Bronchial epithelial cell (primary cell): ENCODE results near the gene C11orf98. TPM values are rescaled to one million over a fixed set of nuclear protein-coding genes. Genes with fewer than 3 reads are reported as not detected.

ENCODE experiments used
- DNase-seq: peaks from one replicate; pipeline ENCODE4 v3.0.0-alpha.2; 2010; ENCODE audit warnings: low read depth
- FAIRE-seq: peaks from 2 replicates; lab custom pipeline; 2011; peaks lifted over from hg19 to GRCh38; lab: Jason Lieb, UNC
- H3K27me3 ChIP-seq: 2 replicates; pipeline ENCODE4 v1.5.1; 2011; ENCODE audit warnings: low read length; ENCODE audit not compliant: control insufficient read depth, insufficient read depth
- H3K36me3 ChIP-seq: 2 replicates; pipeline ENCODE4 v1.5.1; 2011; ENCODE audit warnings: low read length; ENCODE audit not compliant: control insufficient read depth, insufficient read depth
- H3K4me3 ChIP-seq: 2 replicates; pipeline ENCODE4 v1.5.1; 2011; ENCODE audit warnings: mild to moderate bottlenecking, low read depth, low read length, control low read depth
- total RNA-seq: library from RNA; depleted of rRNA; stranded (reverse); fragments of >200 nt; gene quantifications from 2 replicates; pipeline ENCODE4 v1.2.1, GENCODE V29; 2014
- TF ChIP-seq, protein P1 (sequence below): IDR thresholded peaks from 2 replicates; pipeline ENCODE4 v1.5.1; 2011; ENCODE audit warnings: mild to moderate bottlenecking, moderate library complexity, low read length, control low read depth, inconsistent platforms; ENCODE audit not compliant: insufficient read depth, severe bottlenecking

The C11orf98 gene
- total RNA-seq, 1 donor from 2014 or later, result 83.7 TPM

DNA sequence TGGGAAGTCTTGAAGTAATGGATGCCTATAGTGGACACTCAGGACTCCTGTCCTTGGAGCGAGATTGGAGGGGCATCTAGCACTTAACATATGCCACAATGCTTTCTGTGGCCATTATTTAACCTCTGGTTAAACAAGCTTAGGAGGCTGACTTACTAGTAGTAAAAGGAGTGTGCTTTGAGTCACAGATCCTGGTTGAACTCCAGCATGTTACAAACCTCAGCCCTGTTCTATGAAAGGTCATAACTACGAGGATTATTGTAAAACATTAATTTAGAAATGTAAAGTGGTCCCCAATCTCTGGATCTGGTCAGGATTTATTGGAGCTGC is 8.2 kb upstream of the C11orf98 start:
- Histone ChIP-seq H3K27me3 (no peaks in the 10 kb centered on the region), H3K4me3 (no peak overlapping the region), H3K36me3 (peaks cover 5% of the 10 kb centered on the region)
- no peak for DNase-seq
- FAIRE-seq, result no peak
- TF ChIP-seq, protein P1, sequence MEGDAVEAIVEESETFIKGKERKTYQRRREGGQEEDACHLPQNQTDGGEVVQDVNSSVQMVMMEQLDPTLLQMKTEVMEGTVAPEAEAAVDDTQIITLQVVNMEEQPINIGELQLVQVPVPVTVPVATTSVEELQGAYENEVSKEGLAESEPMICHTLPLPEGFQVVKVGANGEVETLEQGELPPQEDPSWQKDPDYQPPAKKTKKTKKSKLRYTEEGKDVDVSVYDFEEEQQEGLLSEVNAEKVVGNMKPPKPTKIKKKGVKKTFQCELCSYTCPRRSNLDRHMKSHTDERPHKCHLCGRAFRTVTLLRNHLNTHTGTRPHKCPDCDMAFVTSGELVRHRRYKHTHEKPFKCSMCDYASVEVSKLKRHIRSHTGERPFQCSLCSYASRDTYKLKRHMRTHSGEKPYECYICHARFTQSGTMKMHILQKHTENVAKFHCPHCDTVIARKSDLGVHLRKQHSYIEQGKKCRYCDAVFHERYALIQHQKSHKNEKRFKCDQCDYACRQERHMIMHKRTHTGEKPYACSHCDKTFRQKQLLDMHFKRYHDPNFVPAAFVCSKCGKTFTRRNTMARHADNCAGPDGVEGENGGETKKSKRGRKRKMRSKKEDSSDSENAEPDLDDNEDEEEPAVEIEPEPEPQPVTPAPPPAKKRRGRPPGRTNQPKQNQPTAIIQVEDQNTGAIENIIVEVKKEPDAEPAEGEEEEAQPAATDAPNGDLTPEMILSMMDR, result no peak

DNA sequence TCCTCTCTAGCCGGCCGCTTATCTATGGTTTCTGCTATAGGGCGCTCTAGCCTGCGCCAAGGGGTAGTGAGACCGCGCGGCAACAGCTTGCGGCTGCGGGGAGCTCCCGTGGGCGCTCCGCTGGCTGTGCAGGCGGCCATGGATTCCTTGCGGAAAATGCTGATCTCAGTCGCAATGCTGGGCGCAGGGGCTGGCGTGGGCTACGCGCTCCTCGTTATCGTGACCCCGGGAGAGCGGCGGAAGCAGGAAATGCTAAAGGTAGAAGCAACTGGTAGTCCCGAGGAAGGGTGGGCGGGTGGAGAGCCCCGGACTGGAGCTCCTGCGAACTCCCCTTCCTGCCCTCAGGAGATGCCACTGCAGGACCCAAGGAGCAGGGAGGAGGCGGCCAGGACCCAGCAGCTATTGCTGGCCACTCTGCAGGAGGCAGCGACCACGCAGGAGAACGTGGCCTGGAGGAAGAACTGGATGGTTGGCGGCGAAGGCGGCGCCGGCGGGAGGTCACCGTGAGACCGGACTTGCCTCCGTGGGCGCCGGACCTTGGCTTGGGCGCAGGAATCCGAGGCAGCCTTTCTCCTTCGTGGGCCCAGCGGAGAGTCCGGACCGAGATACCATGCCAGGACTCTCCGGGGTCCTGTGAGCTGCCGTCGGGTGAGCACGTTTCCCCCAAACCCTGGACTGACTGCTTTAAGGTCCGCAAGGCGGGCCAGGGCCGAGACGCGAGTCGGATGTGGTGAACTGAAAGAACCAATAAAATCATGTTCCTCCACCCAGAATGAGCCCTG is 6.8 kb upstream of the C11orf98 start, which contains the start of the genes LBHD1 and UQCC3:
Gene LBHD1 (minus strand): TSS at position 660 of the 782 bp plus-strand sequence. CDS start 2,236 bp downstream, outside the sequence.
Gene UQCC3 (plus strand): TSS at position 66 of the 782 bp plus-strand sequence. CDS start 73 bp downstream, at position 139.
- no peaks in the 10 kb centered on the region for H3K27me3 ChIP-seq
- H3K4me3 ChIP-seq, result peak within 1 kb of the TSS; percentile 87
- DNase-seq (peak; percentile 74), FAIRE-seq (no peak)
- peaks cover 4% of the 10 kb centered on the region for H3K36me3 ChIP-seq
- TF ChIP-seq, protein P1, result no peak

DNA sequence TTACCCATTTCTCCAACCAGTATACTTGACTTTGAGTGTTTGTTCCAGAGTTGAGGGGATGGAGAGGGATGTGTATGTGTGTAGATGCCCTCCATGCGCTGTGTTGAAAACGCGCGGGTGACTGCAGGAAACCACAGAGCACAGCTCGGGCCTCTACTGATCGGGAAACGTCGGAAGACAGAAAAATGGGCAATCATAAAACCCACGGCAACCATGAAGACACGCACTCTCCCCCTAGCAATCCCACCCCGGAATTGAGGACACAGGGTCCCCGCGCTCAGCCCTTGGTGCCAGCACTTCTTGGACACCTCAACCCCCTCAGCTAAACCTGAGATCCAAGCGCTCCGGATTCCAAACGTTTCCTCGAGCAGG is 6.2 kb upstream of the C11orf98 start:
- peaks cover 8% of the 10 kb centered on the region for H3K36me3 ChIP-seq
- no peak for FAIRE-seq
- TF ChIP-seq, protein P1, result no peak

DNA sequence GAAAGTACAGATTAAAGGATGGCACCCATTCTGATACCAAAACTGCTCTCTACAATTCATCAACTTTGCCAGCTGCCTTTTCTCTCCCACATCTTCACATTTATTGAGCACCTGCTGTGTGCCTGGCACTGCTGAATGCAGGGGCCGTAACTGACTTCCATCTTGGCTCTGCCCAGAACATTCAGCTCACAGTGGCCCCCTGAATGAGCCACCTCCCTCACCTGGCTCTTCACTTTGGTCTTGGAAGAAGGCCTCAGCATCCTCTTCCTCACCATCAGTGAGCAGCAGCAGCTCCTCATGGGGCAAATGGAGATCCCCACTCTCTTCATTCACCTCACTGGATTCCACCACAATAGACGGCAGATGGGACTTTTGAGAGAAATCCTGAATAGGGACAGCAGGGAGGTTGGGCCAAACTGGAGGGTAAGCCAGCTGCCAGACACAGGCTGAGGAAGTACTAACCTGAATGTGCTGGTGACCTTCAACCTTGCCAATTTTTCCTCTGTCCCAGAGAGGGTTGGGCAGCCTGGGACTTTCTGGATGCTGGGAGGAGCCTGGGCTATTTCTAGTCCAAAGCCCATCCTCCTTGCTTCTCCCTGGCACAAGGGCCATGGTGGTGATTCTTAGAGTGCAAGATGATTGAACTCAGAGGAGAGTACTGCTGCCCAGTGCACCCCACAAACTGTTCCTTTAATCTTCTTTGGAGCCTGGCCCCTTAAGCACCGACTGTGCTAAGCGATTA is 4.6 kb upstream of the C11orf98 start:
- Histone ChIP-seq H3K27me3 (no peaks in the 10 kb centered on the region), H3K4me3 (no peak overlapping the region), H3K36me3 (peaks cover 9% of the 10 kb centered on the region)
- FAIRE-seq (no peak), DNase-seq (no peak)
- TF ChIP-seq, protein P1, result no peak

More for the DNA sequence above, 6.2 kb upstream of the C11orf98 start:
- no peak for DNase-seq
- Histone ChIP-seq H3K4me3 (peak overlapping the region; percentile 87), H3K27me3 (no peaks in the 10 kb centered on the region)

DNA sequence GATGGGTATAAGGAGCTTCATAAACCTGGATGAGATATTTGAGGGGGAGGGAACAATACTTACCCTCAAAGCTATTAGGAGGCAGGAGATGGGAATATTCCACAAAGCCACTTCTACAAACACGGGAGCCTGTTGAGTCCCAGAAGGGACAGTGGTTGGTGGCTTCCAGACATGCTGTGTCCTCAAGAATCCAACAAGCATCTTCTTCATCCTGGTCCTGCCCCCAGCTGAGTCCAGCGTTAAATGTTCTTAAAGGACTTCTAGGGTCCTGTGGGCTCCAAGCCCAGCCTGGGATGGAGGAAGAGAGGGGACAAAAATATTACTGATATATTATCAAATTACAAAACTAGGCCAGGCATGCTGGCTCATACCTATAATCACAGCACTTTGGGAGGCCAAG is 2.5 kb upstream of the C11orf98 start:
- no peak overlapping the region for H3K4me3 ChIP-seq

More for the DNA sequence above, 2.5 kb upstream of the C11orf98 start:
- no peaks in the 10 kb centered on the region for H3K27me3 ChIP-seq
- no peak for DNase-seq
- H3K36me3 ChIP-seq, result peaks cover 12% of the 10 kb centered on the region
- TF ChIP-seq, protein P1, result no peak
- no peak for FAIRE-seq
